Renal pelvis (tissue), 4 donors: Measurements from ENCODE around the gene SLC1A3. TPM values are rescaled to one million over a fixed set of nuclear protein-coding genes. Genes with fewer than 3 reads are reported as not detected.

Source experiments
- DNase-seq: peaks from one replicate; pipeline ENCODE4 v3.0.0-alpha.2; 2013
- polyA plus RNA-seq, 3 donors: library from polyadenylated mRNA; unstranded; fragments of 120-200 nt; gene quantifications; one replicate each; pipeline ENCODE4 v1.2.1, GENCODE V29; 2013; ENCODE audit not compliant: insufficient read length in 3 of 3

Gene SLC1A3
- polyA plus RNA-seq, 3 donors, result 2.0 to 4.4 (median 3.7) TPM

GRCh38 chr5:36685631-36686288 is 79.4 kb downstream of the SLC1A3 start:
- DNase-seq, result no peak

GRCh38 chr5:36686881-36687280 is 80.5 kb downstream of the SLC1A3 start:
- DNase-seq, result no peak

GRCh38 chr5:36688722-36689121 is 82.3 kb downstream of the SLC1A3 start:
- no peak for DNase-seq

DNA sequence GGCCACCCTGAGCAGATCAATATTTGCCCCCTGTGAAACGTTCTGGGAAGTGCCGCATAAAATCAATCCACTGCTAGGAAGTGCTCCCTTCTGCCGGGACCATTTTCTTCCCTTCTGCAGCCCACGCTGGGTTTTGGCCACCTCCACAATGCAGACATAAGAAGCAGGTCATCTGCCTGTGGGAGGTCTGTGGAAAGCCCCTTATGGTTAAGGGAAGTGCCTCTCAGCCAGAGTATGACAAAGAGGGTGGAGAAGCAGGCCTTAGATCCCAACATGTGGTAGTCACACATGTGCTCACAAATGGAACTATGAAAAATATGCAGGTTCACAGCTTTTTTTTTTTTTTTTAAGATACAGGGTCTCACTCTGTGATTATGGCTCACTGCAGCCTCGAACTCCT is 82.8 kb downstream of the SLC1A3 start:
- DNase-seq, result no peak

DNA sequence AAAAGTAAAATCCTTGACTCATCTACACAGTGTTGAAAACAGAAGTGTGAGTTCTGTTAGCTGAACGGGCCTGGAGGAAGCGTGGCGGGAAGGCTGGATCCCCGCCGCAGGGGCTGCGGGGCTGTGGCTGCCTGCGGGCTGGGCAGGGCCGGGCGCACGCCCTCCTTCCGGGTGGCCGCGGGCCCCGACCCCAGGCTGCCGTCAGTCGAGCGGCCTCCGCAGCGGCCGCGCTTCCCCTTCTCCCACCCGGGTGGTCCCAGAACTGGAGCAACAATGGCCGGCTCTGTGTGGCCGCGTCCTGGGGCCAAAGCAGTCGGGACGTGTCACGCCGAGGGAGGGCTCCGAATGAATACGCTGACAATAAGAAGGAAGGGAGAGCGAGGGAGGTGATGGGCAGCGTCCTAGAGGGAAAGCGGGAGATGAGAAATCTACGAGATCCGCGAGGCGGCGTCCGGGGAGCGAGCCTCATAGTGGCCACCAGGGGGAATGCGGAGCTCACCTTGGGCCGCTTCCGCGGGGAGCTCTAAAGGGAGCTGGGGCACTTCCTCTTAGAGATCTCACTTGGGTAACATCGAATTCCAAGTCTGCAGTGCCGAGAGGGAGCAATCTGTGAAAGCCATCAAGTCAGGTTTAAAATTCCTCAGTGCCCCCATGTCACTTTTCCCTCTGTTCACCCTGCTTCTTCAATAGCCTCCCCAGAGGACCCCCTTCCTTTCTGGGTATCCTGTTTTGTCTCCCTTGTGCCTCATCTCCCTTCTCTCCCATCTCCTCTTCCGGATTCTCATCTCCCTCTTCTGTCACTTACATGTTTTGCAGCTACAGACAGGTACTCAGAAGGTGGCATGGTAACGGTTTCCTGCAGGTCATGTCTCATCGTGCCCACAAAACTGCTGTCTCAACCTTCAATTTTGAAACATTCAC is 83.9 kb downstream of the SLC1A3 start:
- peak; percentile 75 for DNase-seq

- no peak for DNase-seq
Measured at GRCh38 chr5:36691226-36691625, 84.8 kb downstream of the SLC1A3 start.

DNA sequence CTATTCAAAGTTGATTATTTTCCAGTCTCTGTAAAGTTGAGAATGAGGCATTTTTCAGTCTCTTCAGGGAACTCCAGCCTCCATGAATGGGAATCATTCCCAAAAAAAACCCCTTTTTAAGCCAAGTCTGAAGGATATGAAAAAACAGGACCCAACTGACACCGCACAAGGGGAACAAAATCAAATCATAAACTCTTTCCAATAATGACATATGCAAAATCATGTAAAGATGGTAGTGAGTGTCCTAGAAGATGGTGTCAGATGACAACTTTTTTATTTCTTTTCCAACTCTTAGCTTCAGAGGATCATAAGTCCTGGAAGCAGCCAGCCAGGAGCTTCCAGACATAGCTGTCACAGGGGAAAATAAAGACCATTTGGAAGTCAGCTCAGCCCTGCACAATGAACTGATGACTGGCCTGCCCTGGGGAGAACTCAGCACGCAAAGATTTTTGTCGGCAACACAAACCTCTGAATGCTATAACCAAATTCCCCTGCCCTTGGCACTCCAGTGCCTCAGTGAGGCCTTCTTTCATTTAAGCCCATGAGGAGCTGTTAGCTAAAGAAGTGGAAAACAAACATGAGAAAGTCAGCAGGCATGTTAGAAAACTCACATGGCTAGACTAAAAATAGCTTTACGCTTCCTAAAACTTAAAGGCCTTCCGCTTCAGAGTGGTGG is 85.4 kb downstream of the SLC1A3 start:
- DNase-seq, result no peak

GRCh38 chr5:36692791-36693763 is 86.7 kb downstream of the SLC1A3 start:
- peak; percentile 69 for DNase-seq

- no peak for DNase-seq
Measured at GRCh38 chr5:36694351-36694750, 87.9 kb downstream of the SLC1A3 start.

- DNase-seq, result no peak
Measured at GRCh38 chr5:36696059-36696673, 89.8 kb downstream of the SLC1A3 start.

DNA sequence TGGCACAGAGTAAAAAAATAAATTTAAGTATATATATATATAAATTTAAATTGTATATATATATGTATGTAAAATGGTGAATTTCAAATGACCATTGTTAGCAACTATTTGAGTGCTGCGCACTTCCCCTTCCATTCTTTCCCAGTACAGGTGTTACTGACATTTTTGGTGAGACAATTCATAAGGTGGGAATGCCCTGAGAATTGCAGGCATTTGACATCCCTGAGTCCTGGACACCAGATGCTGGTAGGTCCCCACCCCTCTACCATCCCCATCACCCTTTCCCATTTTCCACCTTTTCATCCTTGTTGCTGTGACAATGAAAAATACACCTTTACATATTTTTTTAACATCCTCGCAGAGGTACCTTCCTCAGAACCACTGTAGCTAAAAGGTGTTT is 91.6 kb downstream of the SLC1A3 start:
- no peak for DNase-seq

- DNase-seq, result no peak
Measured at GRCh38 chr5:36701085-36701698, 94.8 kb downstream of the SLC1A3 start.

GRCh38 chr5:36703245-36703860 is 96.9 kb downstream of the SLC1A3 start:
- no peak for DNase-seq

GRCh38 chr5:36704131-36704530 is 97.7 kb downstream of the SLC1A3 start:
- no peak for DNase-seq

GRCh38 chr5:36705055-36705454 is 98.6 kb downstream of the SLC1A3 start:
- no peak for DNase-seq

GRCh38 chr5:36706662-36707061 is 100.3 kb downstream of the SLC1A3 start:
- DNase-seq, result no peak

DNA sequence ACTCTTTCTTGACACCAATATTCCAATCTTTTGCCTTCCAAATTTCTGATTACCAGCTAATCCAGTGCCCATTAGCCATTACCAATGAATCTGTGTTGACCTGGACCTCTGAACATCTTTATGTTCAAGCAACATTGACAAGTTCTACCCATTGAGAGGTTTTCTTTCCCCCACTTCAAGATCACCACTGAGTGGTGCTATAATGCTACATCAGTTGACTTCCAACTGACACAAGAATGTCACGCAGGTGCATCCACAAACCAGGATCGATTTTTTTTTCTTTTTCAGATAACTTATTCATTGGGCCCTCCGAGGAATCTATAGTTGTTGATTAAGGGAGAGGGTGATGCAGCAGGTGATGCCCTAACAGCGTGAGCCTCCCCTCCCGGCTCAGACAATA is 102.6 kb downstream of the SLC1A3 start:
- DNase-seq, result no peak

GRCh38 chr5:36710039-36710438 is 103.6 kb downstream of the SLC1A3 start:
- no peak for DNase-seq

DNA sequence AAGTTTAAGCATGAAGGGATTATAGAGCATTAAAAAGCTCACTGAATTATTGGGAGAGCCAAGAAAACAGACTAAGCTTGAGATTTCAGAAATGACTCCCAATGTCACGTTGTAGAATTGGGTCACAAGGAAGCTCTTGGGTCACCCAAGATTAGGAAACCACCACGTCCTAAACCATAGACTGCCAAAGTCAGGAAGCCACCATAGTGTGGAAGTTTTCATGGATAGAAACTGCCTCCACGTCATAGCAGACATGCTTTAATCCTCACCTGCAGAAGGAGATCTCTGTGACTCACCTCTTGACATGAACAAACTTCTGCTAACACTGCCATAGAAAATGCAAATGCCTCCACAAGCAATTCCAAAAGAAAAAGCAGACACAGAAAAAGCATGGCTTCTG is 106.3 kb downstream of the SLC1A3 start:
- DNase-seq, result no peak

DNA sequence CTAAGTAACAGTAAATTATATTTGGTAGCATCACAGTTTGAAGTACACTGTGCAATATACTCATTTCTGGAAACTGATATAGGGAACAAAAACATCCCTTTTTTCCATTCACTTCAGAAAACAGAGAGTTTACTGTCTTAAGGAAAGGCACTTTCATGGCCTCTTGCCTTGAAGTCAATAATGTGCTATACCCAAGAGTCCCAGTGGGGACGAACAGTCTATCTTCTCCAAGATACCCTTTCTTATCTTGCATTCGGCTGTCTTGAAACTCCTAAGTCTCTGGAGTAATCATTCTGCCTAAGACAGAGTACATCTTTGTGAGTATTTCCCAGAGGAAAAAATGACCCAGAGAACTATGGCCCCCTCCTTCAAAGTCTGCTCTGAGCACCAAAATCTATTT is 107.1 kb downstream of the SLC1A3 start:
- DNase-seq, result no peak
